Glutamatergic neuron (in vitro differentiated cells): Measurements from ENCODE around the gene SLC9A8. TPM values are rescaled to one million over a fixed set of nuclear protein-coding genes. Genes with fewer than 3 reads are reported as not detected.
"Not testable (repeated sequence)": the region's sequence is repeated elsewhere in the genome, so short reads cannot be mapped to it uniquely, and the experiment has no call there.

ENCODE experiments used
- DNase-seq: peaks from one replicate; pipeline ENCODE4 v3.0.0; 2022
- H3K27ac Mint-ChIP-seq: one replicate; pipeline ENCODE4 v1.8.0; 2020; ENCODE audit warnings: mild to moderate bottlenecking, mixed read lengths, inconsistent platforms; ENCODE audit not compliant: unreplicated experiment
- H3K27me3 Mint-ChIP-seq: one replicate; pipeline ENCODE4 v1.8.0; 2020; ENCODE audit warnings: mild to moderate bottlenecking, moderate library complexity, mixed read lengths, inconsistent platforms; ENCODE audit not compliant: unreplicated experiment
- H3K36me3 Mint-ChIP-seq: one replicate; pipeline ENCODE4 v1.8.0; 2020; ENCODE audit warnings: mild to moderate bottlenecking, mixed read lengths, inconsistent platforms; ENCODE audit not compliant: unreplicated experiment
- H3K4me1 Mint-ChIP-seq: one replicate; pipeline ENCODE4 v1.8.0; 2020; ENCODE audit warnings: mild to moderate bottlenecking, low read depth, mixed read lengths, inconsistent platforms; ENCODE audit not compliant: unreplicated experiment
- H3K4me3 Mint-ChIP-seq: one replicate; pipeline ENCODE4 v1.8.0; 2020; ENCODE audit warnings: mild to moderate bottlenecking, mixed read lengths, inconsistent platforms; ENCODE audit not compliant: unreplicated experiment
- H3K9me3 Mint-ChIP-seq: one replicate; pipeline ENCODE4 v1.8.0; 2020; ENCODE audit warnings: mild to moderate bottlenecking, moderate library complexity, mixed read lengths, inconsistent platforms; ENCODE audit not compliant: unreplicated experiment
- CTCF ChIP-seq: fragments of 200-600 bp; sonication (generic); IDR thresholded peaks from one replicate; pipeline ENCODE4 v1.5.0; 2021; ENCODE audit not compliant: partially characterized antibody, unreplicated experiment
- total RNA-seq: library from RNA; stranded (reverse); fragmentation: NEBNext Ultra II Directional; extraction: Animal tissue kit (Norgen Biotek cat#: 25700); gene quantifications from one replicate; pipeline ENCODE4 v1.2.1, GENCODE V29; 2021; ENCODE audit not compliant: unreplicated experiment

The SLC9A8 gene
- total RNA-seq, 1 donor from 2014 or later = 10.6 TPM

GRCh38 chr20:49766979-49767521 lies 45.6 kb upstream of the SLC9A8 start:
- H3K36me3 Mint-ChIP-seq = no peaks in the 10 kb centered on the region
- H3K4me1 Mint-ChIP-seq = peaks cover 2% of the 10 kb centered on the region
- no peak for TF ChIP-seq CTCF
- H3K9me3 Mint-ChIP-seq = peaks cover 2% of the 10 kb centered on the region
- no peak for DNase-seq
- H3K27me3 Mint-ChIP-seq = peaks cover 2% of the 10 kb centered on the region
- H3K4me3 Mint-ChIP-seq = no peak overlapping the region
- no peak overlapping the region for H3K27ac Mint-ChIP-seq

- Mint-ChIP-seq H3K9me3 (peaks cover 2% of the 10 kb centered on the region), H3K4me1 (no peaks in the 10 kb centered on the region), H3K27ac (no peak overlapping the region), H3K4me3 (no peak overlapping the region), H3K27me3 (peaks cover 1% of the 10 kb centered on the region), H3K36me3 (no peaks in the 10 kb centered on the region)
- TF ChIP-seq CTCF = no peak
- DNase-seq = no peak
Measured at GRCh38 chr20:49768204-49769047, 44.2 kb upstream of the SLC9A8 start.

- no peaks in the 10 kb centered on the region for H3K4me1 Mint-ChIP-seq
- no peaks in the 10 kb centered on the region for H3K36me3 Mint-ChIP-seq
- peaks cover 1% of the 10 kb centered on the region for H3K27me3 Mint-ChIP-seq
- H3K4me3 Mint-ChIP-seq = no peak overlapping the region
- DNase-seq = no peak
- no peak overlapping the region for H3K27ac Mint-ChIP-seq
- peaks cover 2% of the 10 kb centered on the region for H3K9me3 Mint-ChIP-seq
- no peak for TF ChIP-seq CTCF
Measured at GRCh38 chr20:49769048-49769581, 43.5 kb upstream of the SLC9A8 start.

GRCh38 chr20:49770634-49771033 lies 42.0 kb upstream of the SLC9A8 start:
- Mint-ChIP-seq H3K4me3 (no peak overlapping the region), H3K4me1 (no peaks in the 10 kb centered on the region), H3K27ac (no peak overlapping the region), H3K36me3 (no peaks in the 10 kb centered on the region), H3K27me3 (peaks cover 1% of the 10 kb centered on the region), H3K9me3 (peaks cover 2% of the 10 kb centered on the region)
- TF ChIP-seq CTCF = no peak
- DNase-seq = no peak

GRCh38 chr20:49774213-49774612 lies 38.4 kb upstream of the SLC9A8 start:
- DNase-seq, H3K36me3 Mint-ChIP-seq, H3K4me3 Mint-ChIP-seq, H3K27ac Mint-ChIP-seq, H3K4me1 Mint-ChIP-seq, H3K9me3 Mint-ChIP-seq, H3K27me3 Mint-ChIP-seq: not testable (repeated sequence)
